GM21447 (cell line): Measurements from ENCODE around the gene EFEMP1.
A peak's percentile ranks its signal among the peaks of the same experiment; 100 is the strongest.

Experiments
- ATAC-seq: cut with Tn5 transposase; IDR thresholded peaks from one replicate; pipeline ENCODE4 v1.9.1; 2021; ENCODE audit not compliant: unreplicated experiment

EFEMP1 gene, protein sequence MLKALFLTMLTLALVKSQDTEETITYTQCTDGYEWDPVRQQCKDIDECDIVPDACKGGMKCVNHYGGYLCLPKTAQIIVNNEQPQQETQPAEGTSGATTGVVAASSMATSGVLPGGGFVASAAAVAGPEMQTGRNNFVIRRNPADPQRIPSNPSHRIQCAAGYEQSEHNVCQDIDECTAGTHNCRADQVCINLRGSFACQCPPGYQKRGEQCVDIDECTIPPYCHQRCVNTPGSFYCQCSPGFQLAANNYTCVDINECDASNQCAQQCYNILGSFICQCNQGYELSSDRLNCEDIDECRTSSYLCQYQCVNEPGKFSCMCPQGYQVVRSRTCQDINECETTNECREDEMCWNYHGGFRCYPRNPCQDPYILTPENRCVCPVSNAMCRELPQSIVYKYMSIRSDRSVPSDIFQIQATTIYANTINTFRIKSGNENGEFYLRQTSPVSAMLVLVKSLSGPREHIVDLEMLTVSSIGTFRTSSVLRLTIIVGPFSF

DNA sequence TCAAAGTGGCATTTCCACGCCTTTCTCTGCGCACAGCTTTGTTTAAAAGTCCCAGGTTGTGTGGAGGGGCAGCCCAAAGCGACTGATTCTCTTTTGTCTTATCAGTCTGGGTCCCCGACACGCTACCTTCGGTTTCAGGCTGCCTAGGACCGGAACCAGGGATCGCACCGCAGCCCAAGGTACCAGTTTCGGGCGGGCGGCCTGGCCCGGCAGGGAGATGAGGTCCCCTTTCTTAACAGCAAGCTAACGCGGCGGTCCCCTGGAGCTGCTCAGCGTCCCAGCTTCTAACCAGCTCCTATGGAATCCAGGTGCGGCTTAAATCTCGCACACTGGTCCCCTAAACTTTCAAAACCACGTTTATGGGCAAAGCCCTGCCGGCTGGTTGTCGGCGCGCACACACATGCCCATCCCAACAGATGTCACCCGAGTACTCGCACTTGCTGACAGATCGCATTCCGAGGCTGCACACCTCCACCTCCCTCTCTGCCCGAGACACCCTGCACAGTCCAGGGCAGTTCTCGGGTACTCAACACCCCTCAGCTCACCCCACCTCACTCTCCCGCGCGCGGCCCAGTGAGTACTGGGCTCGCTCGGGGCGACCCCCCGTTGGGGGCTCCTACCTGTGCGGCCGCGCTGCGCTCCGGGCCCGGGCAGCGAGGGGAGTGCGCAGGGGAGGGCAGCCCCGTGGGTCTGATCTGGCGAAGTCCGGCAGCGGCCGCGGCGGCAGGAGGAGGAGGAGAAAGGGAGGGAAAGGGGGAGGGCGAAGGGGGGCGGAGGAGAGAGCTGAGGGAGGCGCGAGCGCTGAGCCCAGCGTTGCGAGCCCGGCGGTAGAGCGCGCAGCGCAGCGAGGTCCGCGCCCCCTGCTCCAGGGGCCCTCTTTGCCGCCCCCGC lies at the start of gene EFEMP1:
Gene EFEMP1, minus strand, starts transcription at position 692 of the 891 bp plus-strand sequence. CDS start 1,342 bp downstream, outside the sequence.
- ATAC-seq = peak; percentile 50

DNA sequence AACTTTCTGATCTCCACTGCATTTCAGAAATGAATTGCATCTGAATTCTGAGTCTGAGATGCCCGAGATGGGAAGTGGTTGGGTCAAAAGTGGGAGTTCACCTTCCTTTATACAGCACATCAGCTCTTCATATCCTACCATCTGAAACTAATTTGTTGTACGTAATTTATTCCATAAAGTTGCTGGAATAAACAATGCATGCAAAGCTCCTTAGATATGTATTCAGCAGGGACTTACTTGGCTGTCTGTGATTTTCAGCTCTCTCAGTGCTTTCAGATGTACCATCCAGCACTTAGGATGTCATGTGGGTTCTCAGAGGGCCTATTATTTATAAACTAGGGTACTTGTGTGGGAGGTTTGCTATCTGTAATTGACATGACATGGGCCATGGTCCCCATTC lies 46.9 kb upstream of the EFEMP1 start:
- no peak for ATAC-seq

DNA sequence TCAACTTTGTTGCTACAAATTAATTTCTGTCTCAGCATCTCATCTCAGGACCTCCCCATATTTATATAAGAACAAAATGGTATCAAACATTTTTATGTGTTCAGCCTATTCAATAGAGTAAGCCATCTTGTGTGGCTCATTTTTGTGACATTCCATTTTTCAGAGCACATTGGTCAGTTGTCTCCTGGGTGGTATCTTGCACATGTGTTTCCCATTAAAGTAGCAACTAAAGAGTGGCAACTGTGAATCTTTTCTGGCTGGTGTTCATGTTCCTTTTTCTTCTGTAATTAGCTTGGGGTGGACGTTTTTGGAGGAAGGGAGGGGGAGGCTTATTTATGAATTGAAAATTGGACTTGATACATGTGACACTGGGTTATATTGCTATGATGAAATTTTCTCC lies 45.4 kb upstream of the EFEMP1 start:
- ATAC-seq = no peak

DNA sequence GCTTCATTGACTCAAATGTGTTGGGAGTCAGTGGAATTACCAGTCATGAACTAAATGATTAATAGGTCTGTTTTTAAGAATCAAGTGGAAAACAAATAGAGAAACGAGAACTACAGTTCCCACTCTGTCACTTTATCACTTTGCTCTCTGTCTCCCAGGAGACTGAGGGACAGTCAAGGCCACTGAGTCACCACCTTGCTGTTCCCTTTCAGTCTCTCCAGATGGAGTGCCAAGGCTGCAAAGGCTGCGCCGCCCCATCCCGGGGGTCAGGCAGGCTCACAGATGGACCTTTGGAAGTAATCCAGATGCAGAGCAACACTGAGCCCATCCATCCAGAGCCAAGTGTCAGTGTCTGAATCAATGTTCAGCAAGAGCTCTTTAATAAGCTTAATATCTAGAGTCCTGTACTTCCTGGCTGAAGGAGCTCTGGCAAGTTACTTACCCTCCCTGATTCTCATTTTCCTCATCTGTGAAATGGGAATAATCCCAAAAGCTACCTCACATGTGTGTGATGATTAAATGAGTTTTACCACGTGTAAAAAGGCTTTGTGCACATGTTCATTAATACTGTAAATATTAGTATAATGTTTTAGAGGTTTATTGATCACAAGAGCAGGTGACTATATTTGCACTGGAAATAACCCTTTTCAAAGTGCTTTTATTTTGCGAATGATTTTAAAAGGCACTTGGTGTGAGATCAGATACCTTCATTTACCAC lies 43.0 kb upstream of the EFEMP1 start:
- no peak for ATAC-seq

DNA sequence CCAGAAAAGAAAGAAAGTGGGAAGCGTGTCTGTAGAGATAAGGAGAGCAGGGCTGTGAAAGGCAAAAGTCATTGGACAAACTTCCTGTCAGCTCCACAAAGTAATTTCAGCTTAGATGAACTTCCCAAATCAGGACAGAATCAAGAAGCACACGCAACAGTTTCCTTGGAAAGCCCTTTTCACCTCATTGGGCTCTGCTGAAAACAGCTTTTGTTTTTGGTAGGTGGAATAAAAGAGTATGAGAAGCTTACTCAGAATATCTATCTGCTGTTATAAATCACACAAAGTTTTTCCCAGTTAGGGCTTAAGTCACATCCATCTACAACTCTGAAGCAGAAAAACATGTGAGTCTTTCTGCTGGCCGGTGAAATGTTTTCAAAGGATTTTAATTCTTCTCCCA lies 42.4 kb upstream of the EFEMP1 start:
- ATAC-seq = no peak

DNA sequence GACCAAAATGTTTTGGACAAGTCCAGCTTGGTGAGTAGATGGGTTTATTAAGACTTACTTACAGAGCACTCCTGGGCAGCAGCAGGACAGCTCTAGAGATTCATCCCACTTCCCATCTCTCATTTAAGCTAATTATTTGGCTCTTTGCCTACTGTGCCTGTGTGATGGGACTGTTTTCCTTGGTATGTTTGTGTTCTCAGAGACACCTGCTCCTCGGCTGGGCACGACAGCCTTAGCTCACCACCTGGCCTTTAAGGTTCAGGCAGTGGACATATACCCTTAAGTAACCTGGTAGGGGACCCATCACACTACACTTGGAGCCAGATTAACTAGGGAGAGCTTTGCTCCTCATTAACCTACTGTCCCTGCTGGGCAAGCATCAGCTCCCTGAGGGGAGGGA lies 41.7 kb upstream of the EFEMP1 start:
- no peak for ATAC-seq

DNA sequence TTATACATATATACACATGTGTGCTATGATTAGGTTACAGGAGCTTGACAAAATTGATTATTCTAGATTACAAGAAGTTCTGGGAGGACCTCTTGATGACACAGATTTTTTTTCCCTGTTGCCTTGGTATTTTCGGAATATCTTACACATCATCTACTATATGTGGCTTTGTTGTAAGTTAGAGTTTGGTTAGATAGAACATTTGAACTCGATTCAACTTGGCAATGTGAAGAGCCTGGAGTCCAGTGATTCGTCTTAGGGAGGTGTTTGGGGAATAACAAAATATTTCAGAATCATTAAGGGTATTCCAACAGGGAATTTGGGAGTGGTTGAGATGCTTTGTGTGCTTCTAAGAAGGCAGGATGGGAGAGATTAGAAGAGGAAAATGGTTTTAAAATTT lies 39.3 kb upstream of the EFEMP1 start:
- ATAC-seq = no peak

DNA sequence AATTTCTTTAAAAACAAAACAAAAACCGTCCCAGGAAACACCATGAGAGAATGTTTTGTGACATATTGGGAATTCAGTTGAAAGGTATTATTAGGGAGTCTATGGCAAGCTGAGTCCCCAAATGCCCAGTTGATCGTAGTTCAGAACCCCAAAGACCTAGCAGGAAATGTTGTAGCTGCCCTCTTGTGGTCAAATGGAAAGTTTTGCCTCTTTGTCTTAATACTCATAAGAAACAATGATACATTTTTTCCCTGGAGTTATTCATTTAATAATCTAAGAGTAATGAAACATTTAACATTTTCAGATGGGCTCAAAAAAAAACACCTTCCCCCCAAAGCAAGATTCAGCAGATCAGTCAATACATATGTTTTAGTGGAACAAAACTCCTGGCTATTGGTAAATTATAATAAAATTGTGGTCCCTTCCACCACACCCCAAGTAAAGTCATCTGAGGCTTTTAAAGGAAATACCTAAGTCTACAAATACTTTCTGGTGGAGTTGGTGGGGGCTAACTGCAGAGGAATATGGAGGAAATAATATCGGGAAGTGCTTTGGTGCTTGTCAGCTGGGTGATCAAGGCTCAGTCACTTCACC lies 37.8 kb upstream of the EFEMP1 start:
- ATAC-seq = no peak

DNA sequence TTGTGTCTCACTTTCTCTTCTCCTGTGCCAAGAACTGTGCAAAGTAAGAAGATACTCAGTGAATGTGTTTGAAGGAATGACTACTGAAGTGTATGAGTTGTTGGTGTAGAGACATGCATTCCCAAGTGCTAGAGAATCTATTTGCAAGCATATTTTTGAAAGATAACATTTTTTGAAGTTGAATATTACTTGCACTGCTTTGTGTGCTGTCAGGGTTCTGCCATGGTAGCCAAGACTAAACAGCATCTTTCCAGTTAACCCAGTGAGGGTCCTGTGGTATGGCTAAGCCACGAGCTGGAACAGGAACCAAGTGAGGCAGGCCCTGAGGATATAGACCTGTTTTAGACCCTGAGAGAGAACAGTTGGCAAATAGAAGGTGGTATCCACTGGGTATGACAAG lies 35.2 kb upstream of the EFEMP1 start:
- ATAC-seq = no peak

DNA sequence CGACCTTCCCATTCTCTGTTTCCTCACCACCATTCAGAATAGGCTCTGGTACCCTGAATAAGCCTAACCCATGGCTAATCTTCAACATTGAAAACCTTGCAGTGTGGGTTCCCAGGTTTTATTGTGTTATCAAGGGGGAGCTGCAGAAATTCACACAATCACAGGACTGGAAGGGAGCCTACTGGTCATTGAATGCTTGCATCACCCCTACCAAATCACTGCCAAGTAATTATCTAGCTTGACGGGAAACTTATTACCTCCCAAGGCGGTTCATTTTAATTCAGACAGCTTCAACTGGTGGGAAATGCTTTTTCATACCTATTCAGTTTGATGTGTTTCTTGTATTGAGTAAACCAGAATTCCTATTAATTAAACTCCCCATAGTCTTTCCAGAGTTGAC lies 33.6 kb upstream of the EFEMP1 start:
- no peak for ATAC-seq

DNA sequence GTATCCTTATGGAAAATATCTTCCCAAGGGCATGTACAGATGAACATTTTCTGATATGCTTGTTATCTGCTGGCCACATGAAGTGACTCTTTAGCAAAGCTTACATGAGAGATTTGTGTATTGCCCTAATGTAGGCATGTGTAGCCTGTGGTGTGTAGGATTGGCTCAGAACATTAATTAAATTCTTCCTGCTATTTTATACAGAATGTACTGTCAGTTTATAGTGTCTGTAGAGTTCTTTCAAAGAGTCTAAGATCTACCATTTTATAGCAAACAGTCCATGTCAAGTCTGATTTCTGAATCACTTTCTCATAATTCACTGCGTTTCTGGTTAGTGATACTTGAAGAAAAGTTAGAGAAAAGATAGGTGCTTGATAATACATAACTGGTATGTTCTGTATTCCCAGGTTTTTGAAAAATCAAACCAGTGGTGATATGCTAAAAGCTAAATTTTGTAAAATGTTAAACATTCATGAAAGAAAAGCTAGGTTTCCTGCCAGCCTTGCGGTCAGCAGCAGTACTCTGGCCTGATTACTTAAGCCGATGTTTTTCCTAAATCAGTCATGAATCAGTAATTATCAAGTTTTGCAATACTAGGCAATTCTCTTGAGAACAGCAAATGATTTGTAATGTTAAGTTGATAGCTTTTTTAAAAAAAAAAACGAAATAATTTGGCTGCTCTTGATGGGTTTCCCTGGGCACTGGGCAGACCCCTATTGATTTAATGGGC lies 30.9 kb upstream of the EFEMP1 start:
- no peak for ATAC-seq

DNA sequence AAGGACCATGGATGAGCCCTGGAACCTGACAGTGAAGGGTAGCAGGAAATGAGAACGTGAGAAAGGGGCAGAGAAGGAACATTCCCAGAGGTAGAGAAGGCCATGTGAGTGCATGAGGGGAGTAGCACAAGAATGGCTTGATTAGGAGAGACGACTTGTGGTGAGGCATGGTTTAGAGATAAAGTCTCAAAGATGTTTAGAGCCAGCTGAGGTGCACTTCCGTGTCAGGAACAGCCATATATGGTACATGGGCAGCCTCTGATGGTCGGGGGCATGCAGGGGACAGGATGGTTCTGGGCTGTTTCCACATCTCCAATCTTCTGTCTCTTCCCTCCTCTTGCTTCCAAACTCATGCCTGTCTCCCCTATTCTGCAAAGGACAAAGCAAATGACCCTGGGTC lies 28.8 kb upstream of the EFEMP1 start:
- no peak for ATAC-seq

DNA sequence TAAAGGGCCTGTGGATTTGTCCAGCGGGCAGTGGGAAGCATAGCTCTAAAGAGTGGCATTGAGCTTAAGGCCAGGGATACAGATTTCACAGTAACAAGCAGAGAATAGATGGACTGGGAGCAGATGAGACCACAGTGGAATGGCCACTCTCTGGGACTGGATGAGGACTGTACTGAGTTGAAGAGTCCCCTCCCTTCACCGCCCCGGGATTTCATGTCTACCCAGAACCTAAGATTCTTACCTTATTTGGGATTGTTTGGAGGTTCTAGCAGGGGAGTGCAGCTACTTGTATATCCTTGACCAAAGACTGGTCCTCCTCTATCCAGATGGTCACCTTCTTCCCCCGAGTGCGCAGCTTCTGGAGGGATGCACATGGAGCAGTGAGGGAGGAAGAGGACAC lies 28.0 kb upstream of the EFEMP1 start:
- ATAC-seq = no peak

DNA sequence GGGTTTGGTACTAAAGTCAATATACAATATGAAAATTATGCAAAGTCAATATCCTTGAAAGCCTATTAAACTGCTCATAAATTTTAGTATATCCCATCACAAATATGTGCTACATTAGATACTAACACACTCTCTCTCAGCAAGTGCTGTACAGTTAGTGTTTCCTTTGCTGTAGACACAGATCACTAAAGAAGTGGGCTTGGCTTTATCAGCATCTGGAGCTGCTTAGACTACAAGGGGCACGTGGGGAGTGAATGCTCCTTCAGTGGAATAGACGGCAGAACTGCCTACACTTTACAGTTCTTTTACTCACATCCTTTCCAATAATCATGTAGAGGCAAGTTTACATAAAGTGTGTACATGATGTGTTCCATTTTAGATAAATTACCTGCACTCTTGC lies 26.0 kb upstream of the EFEMP1 start:
- no peak for ATAC-seq

DNA sequence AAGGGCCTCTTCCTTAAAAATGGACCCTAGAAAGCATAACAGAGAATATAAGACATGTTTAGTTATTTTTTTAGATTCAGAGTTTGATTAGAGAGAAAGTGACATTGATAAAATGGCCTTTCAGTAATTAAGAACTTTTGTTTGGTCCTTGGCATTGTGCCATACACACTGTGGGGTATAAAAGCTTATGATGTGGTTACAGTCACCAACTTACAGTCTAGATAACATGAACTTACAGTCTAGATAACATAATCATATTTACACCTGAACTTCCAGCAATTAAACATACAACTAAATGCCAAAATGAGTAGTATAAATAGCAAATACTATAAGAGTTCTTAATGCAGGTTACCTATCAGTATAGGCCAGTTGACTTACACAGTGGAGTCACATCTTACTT lies 25.6 kb upstream of the EFEMP1 start:
- ATAC-seq = no peak

DNA sequence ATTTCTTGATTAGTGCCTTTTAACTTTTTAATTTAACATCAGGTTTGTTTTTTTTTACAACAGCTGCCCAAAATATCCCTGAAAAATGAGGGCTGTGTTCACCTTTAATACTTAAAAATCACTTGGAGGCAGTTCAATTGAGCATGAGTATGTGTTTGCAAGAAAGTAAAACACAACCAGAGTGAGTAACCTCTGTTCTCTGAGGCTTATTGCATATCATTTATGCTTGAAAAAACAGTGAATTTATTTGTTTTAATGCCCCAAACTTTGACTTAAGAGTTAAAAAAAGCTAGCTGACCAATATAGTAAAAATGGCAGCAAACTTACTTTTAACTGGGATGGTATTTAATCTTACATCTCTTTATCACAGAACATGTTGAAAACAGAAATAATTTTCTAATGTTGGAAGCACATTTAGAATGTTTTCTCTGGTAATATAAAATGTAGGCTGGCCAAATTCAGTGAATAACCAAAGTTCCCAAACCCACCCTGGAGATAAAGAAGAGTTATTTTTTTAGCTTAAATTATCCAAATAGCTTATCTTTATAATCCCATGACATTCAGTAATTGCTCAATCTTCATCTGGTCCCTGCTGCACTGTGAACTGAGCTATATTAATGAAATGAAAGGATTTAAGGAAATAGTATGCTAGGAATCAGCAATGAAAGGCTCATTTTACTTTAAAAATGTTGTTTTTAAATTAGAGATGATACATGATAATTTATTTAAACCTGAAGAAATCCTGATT lies 24.8 kb upstream of the EFEMP1 start:
- no peak for ATAC-seq

DNA sequence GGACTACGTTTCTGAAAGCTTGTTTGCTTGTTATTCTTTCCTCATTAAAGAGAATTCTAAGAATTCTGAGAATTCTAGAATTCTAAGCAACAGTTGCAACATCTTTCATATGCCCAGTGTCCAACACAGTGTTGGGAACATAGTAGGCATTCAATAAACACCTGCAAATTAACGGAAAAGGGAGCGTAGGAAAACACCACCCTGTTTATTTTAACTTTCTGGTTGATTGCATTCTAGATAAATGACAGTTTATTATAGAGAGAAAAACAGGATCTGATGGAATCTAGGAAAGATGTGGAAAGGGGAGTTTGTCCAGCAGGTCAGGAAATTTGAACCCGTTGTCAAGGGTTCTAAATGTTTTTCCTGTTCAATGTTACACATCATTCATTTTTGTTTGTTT lies 24.2 kb upstream of the EFEMP1 start:
- ATAC-seq = no peak

DNA sequence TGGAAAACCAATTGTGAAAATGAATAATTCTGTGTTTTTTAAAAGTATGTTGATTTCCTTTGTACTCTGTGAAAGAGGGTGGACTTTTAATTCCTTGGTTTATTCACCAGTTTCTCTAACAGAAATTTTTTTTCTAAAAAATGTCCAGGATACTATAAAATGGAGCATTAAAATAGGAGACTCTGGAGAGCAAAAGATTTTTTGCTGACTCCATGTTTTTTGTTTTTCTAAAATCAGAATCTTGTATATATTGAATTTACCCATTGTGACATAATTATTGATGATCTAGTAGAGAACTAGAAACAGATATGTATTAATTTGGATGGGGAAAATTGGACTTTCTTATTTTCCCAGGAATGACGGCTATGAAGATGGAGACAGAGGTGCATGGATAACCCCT lies 23.2 kb upstream of the EFEMP1 start:
- no peak for ATAC-seq

DNA sequence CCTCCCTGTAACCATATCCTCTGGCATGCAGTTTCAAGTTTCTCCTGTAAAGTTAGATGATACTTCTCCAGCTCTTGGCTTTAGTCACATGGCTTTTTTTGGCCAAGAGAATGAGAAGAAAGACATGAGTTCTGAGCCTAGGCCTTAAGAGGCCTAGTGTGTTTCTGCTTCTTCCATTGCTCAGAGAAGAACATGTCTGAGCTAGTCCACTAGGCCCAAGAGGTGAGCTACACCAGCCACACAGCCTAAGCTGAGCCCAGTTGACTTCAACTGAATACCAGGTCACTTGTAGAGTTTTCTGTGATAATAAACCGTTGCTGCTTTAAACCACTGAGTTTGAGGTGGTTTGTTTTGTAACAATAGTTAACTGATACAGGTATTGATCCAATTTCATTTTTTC lies 19.9 kb upstream of the EFEMP1 start:
- no peak for ATAC-seq

DNA sequence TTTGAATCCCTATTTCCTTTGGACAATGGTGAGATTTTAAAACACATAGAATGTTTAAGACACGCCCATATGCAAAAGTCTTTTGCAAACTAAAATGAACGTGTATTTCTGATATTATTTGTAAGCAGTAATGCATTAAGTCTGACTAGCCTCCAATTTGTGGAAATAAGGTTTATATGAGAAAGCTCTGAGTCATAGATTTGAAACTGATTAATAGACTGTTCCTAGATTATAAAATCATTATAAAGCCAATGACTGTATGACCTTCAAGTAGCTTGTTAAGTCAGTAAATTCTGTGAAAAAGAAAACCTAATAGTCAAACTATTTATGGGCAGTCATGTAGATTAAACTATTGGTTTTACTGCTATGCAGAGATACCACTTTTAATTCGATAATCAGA lies 12.8 kb upstream of the EFEMP1 start:
- ATAC-seq = no peak
